A549 (cell line): Measurements from ENCODE around the gene TMEM219. TPM values are rescaled to one million over a fixed set of nuclear protein-coding genes. Genes with fewer than 3 reads are reported as not detected.

Source experiments
- BHLHE40 ChIP-seq: IDR thresholded peaks from 2 replicates; pipeline ENCODE4 v1.6.1; 2012; ENCODE audit warnings: low read depth, low read length, inconsistent platforms
- CHD2 ChIP-seq: fragments of 150-350 bp; IDR thresholded peaks from 2 replicates; pipeline ENCODE4 v1.6.1; 2014; ENCODE audit warnings: low read length; ENCODE audit not compliant: partially characterized antibody
- CHD4 ChIP-seq: fragments of 200-600 bp; sonication (generic); IDR thresholded peaks from 2 replicates; pipeline ENCODE4 v1.6.1; 2016; ENCODE audit warnings: antibody characterized with exemption, mild to moderate bottlenecking, borderline replicate concordance
- EHF ChIP-seq: fragments of 250-450 bp; sonication (Bioruptor Pico); IDR thresholded peaks from 2 replicates; pipeline ENCODE4 v1.5.0; 2020; ENCODE audit warnings: mild to moderate bottlenecking
- EP300 ChIP-seq, 2 experiments: fragments of >200 bp; sonication (Bioruptor Twin); formaldehyde crosslinking; IDR thresholded peaks; 2 replicates in 1 of 2; 3 replicates in 1 of 2; pipeline ENCODE4 v1.6.1; 2016 to 2017
- ESRRA ChIP-seq: fragments of 150-350 bp; IDR thresholded peaks from 2 replicates; pipeline ENCODE4 v1.6.1; 2014; ENCODE audit warnings: mild to moderate bottlenecking, low read length, borderline replicate concordance
- FOSL2 ChIP-seq, 2 experiments: fragments of 450-650 bp in 1 of 2; fragments of >200 bp in 1 of 2; sonication (Bioruptor Twin) in 1 of 2; formaldehyde crosslinking; IDR thresholded peaks; 2 replicates each; pipeline versions ENCODE4 v1.5.0 to v1.6.1; 2016 to 2020; ENCODE audit warnings: mild to moderate bottlenecking in 1 of 2, moderate library complexity in 1 of 2
- HDAC2 ChIP-seq: fragments of 200-600 bp; sonication (generic); IDR thresholded peaks from 2 replicates; pipeline ENCODE4 v1.6.1; 2016
- HEYL ChIP-seq: fragments of 250-450 bp; sonication (Bioruptor Pico); IDR thresholded peaks from 2 replicates; pipeline ENCODE4 v1.8.0; 2021; ENCODE audit warnings: mild to moderate bottlenecking, moderate library complexity
- HOXB13 ChIP-seq: fragments of 250-450 bp; sonication (Bioruptor Pico); IDR thresholded peaks from 2 replicates; pipeline ENCODE4 v1.5.0; 2020; ENCODE audit warnings: low read depth, mild to moderate bottlenecking, moderate library complexity
- HOXB5 ChIP-seq: fragments of 250-450 bp; sonication (Bioruptor Pico); IDR thresholded peaks from 2 replicates; pipeline ENCODE4 v1.5.0; 2020; ENCODE audit warnings: mild to moderate bottlenecking, moderate library complexity
- JUN ChIP-seq, 2 experiments: fragments of >200 bp; sonication (Bioruptor Twin); formaldehyde crosslinking; IDR thresholded peaks; 2 replicates in 1 of 2; 3 replicates in 1 of 2; pipeline ENCODE4 v1.6.1; 2016 to 2017
- JUNB ChIP-seq: fragments of >200 bp; sonication (Bioruptor Twin); formaldehyde crosslinking; IDR thresholded peaks from 2 replicates; pipeline ENCODE4 v1.6.1; 2016
- MAFK ChIP-seq: fragments of 450-650 bp; IDR thresholded peaks from 2 replicates; pipeline ENCODE4 v1.6.1; 2014; ENCODE audit not compliant: partially characterized antibody
- MAZ ChIP-seq: fragments of 150-350 bp; IDR thresholded peaks from 2 replicates; pipeline ENCODE4 v1.6.1; 2014; ENCODE audit warnings: antibody characterized with exemption, low read depth, low read length, borderline replicate concordance
- MYC ChIP-seq: IDR thresholded peaks from 2 replicates; pipeline ENCODE4 v1.6.1; 2012; ENCODE audit warnings: mild to moderate bottlenecking, inconsistent platforms, low read length, improper control_type of control experiment, borderline replicate concordance
- NFE2L2 ChIP-seq: fragments of 150-350 bp; conservative IDR thresholded peaks from 2 replicates; pipeline ENCODE4 v1.6.1; 2014; ENCODE audit warnings: low read length
- PHF8 ChIP-seq: fragments of 200-600 bp; sonication (generic); IDR thresholded peaks from 2 replicates; pipeline ENCODE4 v1.6.1; 2016; ENCODE audit warnings: low read depth, mild to moderate bottlenecking, antibody characterized with exemption, moderate library complexity, borderline replicate concordance
- POLR2AphosphoS2 ChIP-seq: conservative IDR thresholded peaks from 2 replicates; pipeline ENCODE4 v1.6.1; 2012; ENCODE audit warnings: low read length, improper control_type of control experiment, inconsistent platforms
- RAD21 ChIP-seq, 2 experiments: fragments of >200 bp in 1 of 2; sonication (Bioruptor Twin) in 1 of 2; formaldehyde crosslinking in 1 of 2; IDR thresholded peaks in 1 of 2; conservative IDR thresholded peaks in 1 of 2; 2 replicates in 1 of 2; 3 replicates in 1 of 2; pipeline ENCODE4 v1.6.1; 2012 to 2018; ENCODE audit warnings: inconsistent platforms in 1 of 2
- RARB ChIP-seq: fragments of 250-450 bp; sonication (Bioruptor Pico); IDR thresholded peaks from 2 replicates; pipeline ENCODE4 v1.8.0; 2021; ENCODE audit warnings: mild to moderate bottlenecking, moderate library complexity
- RCOR1 ChIP-seq: fragments of 150-350 bp; IDR thresholded peaks from 2 replicates; pipeline ENCODE4 v1.6.1; 2014; ENCODE audit warnings: antibody characterized with exemption, low read length, low read depth
- RFX5 ChIP-seq: fragments of 450-650 bp; IDR thresholded peaks from 2 replicates; pipeline ENCODE4 v1.7.1; 2014; ENCODE audit warnings: antibody characterized with exemption, mild to moderate bottlenecking, moderate library complexity
- SMC3 ChIP-seq: fragments of >200 bp; sonication (Bioruptor Twin); formaldehyde crosslinking; IDR thresholded peaks from 3 replicates; pipeline ENCODE4 v1.6.1; 2018; ENCODE audit warnings: inconsistent platforms
- SREBF2 ChIP-seq: fragments of 450-650 bp; IDR thresholded peaks from 2 replicates; pipeline ENCODE4 v1.6.1; 2014; ENCODE audit warnings: mild to moderate bottlenecking, moderate library complexity
- ZC3H11A ChIP-seq: fragments of 450-650 bp; IDR thresholded peaks from 2 replicates; pipeline ENCODE4 v1.6.1; 2014; ENCODE audit warnings: antibody characterized with exemption, mild to moderate bottlenecking
- polyA plus RNA-seq, 4 experiments: library from polyadenylated mRNA; depleted of rRNA in 3 of 4; stranded (reverse); fragments of >200 nt; fragmentation: RNase III in 1 of 4; extraction: RNeasy Plus Mini Kit Qiagen cat#74134 plus additional on column Dnase treatment in 1 of 4; gene quantifications; 2 replicates in 3 of 4; 3 replicates in 1 of 4; pipeline ENCODE4 v1.2.3, GENCODE V29; 2011 to 2017
- TF ChIP-seq, protein P1 (sequence below): fragments of >200 bp; sonication (Bioruptor Twin); formaldehyde crosslinking; IDR thresholded peaks from 2 replicates; pipeline ENCODE4 v1.6.1; 2016
- TF ChIP-seq, protein P2 (sequence below): fragments of 200-600 bp; sonication (generic); IDR thresholded peaks from 2 replicates; pipeline ENCODE4 v1.6.1; 2016; ENCODE audit warnings: antibody characterized with exemption, mild to moderate bottlenecking, moderate library complexity
- TF ChIP-seq, protein P3 (sequence below): fragments of 150-350 bp; IDR thresholded peaks from 2 replicates; pipeline ENCODE4 v1.6.1; 2014; ENCODE audit warnings: low read depth, mild to moderate bottlenecking, low read length
- TF ChIP-seq, protein P4 (sequence below): fragments of 450-650 bp; IDR thresholded peaks from 2 replicates; pipeline ENCODE4 v1.6.1; 2014; ENCODE audit warnings: antibody characterized with exemption
- TF ChIP-seq, protein P5 (sequence below): IDR thresholded peaks from 2 replicates; pipeline ENCODE4 v1.6.1; 2012

Gene TMEM219
- polyA plus RNA-seq, 2 of the 4 experiments (the other 2 are of a cell fraction), result 65.1 to 74.4 TPM

DNA sequence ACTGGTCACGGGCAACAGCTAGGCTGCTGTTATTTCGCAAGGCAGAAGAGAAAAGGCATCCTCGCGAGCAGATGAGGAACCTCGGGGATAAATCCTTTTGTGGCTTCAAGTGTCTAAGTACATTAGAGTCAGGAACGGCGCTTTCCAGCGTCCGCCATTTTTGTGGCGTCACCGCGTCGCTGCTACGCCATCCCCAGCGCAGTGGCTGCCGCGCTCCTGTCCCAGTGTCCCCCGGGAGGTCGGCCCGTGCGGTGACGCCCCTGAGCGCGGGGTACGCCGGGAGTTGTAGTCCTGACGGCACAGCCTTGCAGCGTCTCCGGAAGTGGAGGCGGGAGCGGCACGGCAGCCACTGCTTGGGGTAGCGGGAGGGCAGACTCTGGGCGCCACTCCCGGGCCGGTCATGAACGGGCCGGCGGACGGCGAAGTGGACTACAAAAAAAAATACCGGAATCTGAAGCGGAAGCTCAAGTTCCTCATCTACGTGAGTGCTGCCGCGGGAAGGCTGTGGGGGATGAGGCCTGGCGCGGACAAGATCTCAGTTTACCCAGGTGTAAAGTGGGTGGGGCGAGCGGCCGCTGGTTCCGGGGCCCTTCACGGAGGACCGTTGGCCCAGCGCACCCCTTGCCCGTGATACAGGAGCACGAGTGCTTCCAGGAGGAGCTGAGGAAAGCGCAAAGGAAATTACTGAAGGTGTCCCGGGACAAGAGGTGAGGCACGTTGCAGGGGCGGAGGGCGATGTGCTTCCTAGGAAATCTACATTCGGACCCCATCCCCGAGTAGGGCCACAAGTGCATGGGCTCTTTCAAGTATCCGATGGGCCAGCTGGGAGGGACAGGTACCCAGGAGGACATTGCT is 34.3 kb downstream of the TMEM219 start, which contains the start of gene INO80E (continued):
- TF ChIP-seq FOSL2 (IDR thresholded peaks at IDR 0.05) (no peak), FOSL2 (CRISPR knock-in tag; IDR thresholded peaks at IDR 0.05) (no peak; the same call in 1 of the 2 replicates), RCOR1 (no peak), SREBF2 (no peak), BHLHE40 (peak; percentile 56), POLR2AphosphoS2 (peak; percentile 82; the same call in 1 of the 2 replicates), HDAC2 (no peak), JUN (IDR thresholded peaks at IDR 0.05) (peak; percentile 28 to 76; a peak in 4 of 5 replicates), HEYL (no peak), NFE2L2 (no peak), RARB (CRISPR knock-in tag) (no peak; the same call in 1 of the 2 replicates), HOXB5 (CRISPR knock-in tag) (no peak), ZC3H11A (no peak), HOXB13 (CRISPR knock-in tag) (no peak), MAFK (no peak), MAZ (no peak), CHD2 (no peak), JUNB (no peak), SMC3 (no peak), EP300 (IDR thresholded peaks at IDR 0.05) (no peak), ESRRA (no peak), RFX5 (no peak), EHF (CRISPR knock-in tag) (no peak), PHF8 (peak; percentile 36), MYC (no peak), RAD21 (conservative IDR thresholded peaks at IDR 0.05 in 1 of 2, IDR thresholded peaks at IDR 0.05 in 1 of 2) (no peak), CHD4 (peak; percentile 71; the same call in 1 of the 2 replicates)
- TF ChIP-seq, protein P1, sequence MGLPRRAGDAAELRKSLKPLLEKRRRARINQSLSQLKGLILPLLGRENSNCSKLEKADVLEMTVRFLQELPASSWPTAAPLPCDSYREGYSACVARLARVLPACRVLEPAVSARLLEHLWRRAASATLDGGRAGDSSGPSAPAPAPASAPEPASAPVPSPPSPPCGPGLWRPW, result no peak
- TF ChIP-seq, protein P2, sequence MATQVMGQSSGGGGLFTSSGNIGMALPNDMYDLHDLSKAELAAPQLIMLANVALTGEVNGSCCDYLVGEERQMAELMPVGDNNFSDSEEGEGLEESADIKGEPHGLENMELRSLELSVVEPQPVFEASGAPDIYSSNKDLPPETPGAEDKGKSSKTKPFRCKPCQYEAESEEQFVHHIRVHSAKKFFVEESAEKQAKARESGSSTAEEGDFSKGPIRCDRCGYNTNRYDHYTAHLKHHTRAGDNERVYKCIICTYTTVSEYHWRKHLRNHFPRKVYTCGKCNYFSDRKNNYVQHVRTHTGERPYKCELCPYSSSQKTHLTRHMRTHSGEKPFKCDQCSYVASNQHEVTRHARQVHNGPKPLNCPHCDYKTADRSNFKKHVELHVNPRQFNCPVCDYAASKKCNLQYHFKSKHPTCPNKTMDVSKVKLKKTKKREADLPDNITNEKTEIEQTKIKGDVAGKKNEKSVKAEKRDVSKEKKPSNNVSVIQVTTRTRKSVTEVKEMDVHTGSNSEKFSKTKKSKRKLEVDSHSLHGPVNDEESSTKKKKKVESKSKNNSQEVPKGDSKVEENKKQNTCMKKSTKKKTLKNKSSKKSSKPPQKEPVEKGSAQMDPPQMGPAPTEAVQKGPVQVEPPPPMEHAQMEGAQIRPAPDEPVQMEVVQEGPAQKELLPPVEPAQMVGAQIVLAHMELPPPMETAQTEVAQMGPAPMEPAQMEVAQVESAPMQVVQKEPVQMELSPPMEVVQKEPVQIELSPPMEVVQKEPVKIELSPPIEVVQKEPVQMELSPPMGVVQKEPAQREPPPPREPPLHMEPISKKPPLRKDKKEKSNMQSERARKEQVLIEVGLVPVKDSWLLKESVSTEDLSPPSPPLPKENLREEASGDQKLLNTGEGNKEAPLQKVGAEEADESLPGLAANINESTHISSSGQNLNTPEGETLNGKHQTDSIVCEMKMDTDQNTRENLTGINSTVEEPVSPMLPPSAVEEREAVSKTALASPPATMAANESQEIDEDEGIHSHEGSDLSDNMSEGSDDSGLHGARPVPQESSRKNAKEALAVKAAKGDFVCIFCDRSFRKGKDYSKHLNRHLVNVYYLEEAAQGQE, result no peak
- TF ChIP-seq, protein P3, sequence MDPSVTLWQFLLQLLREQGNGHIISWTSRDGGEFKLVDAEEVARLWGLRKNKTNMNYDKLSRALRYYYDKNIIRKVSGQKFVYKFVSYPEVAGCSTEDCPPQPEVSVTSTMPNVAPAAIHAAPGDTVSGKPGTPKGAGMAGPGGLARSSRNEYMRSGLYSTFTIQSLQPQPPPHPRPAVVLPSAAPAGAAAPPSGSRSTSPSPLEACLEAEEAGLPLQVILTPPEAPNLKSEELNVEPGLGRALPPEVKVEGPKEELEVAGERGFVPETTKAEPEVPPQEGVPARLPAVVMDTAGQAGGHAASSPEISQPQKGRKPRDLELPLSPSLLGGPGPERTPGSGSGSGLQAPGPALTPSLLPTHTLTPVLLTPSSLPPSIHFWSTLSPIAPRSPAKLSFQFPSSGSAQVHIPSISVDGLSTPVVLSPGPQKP, result no peak
- TF ChIP-seq, protein P4, sequence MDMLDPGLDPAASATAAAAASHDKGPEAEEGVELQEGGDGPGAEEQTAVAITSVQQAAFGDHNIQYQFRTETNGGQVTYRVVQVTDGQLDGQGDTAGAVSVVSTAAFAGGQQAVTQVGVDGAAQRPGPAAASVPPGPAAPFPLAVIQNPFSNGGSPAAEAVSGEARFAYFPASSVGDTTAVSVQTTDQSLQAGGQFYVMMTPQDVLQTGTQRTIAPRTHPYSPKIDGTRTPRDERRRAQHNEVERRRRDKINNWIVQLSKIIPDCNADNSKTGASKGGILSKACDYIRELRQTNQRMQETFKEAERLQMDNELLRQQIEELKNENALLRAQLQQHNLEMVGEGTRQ, result no peak
- TF ChIP-seq, protein P5, sequence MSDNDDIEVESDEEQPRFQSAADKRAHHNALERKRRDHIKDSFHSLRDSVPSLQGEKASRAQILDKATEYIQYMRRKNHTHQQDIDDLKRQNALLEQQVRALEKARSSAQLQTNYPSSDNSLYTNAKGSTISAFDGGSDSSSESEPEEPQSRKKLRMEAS, result no peak
- TF ChIP-seq, all 56 proteins: peak for 13
